Measurements from ENCODE around the gene PSMD8.
"Not testable (repeated sequence)": the region's sequence is repeated elsewhere in the genome, so short reads cannot be mapped to it uniquely, and the experiment has no call there.

PSMD8 gene

DNA sequence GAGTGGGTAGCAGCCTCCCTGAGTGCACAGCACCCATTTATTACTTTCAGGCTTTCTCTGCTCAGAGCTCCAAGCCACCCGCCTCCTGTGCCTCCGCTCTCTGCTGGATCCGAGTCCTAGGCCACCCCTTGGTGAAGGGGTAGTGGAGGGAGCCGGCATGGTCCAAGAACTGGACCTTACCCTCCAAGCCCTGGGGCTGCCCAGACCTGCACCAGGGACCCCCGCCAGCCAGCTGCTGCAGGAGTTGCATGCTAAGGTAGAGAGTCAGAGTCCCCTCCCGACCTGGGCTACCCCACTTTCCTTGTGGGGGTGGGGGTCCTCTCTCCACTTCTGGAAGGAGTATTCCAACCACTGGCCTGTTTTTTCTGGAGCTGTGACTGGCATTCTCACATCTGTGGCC lies 30.5 kb downstream of the PSMD8 start:
- DNase-seq (ENCODE audit: low read depth, low spot score): no peak
- no peak overlapping the region for H3K4me3 ChIP-seq (ENCODE audit: low read depth, low read length)
- CTCF ChIA-PET: interaction anchor here (0.6 to 6.9 kb wide), 8 partner anchors 11 to 527 kb away, joined by 3 to 112 read pairs (median 17); partner anchors contain the start of genes MRPS12 and SARS2
- POLR2A ChIA-PET: no interaction called here
- TF ChIP-seq CTCF (IDR thresholded peaks at IDR 0.05; ENCODE audit: insufficient read depth, low read length, missing control alignments): no peak

DNA sequence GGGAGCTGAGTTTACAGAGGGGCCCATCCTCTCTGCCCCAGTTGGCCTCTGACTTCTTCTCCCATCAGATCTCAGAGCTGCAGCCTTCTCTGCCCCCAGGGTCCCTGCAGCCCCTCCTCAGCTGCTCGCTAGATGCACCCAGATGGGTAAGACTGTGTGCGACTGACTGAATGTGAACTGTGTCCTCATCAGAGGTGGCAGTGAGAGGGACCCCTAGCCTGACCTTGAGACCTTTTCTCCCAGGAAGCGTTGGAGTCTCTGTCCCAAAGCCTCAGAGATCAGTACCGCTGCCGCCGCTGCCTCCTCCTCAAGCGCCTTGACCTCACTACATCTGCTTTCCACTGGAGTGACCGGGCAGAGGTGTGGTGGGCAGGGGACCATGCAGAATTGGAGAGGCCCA lies 30.9 kb downstream of the PSMD8 start:
- ChIA-PET POLR2A (no interaction called here), CTCF (interaction anchor here (0.6 to 6.9 kb wide), 5 partner anchors 11 to 526 kb away, joined by 3 to 112 read pairs (median 50); partner anchors contain the start of genes MRPS12 and SARS2)
- H3K4me3 ChIP-seq (ENCODE audit: low read depth, low read length): no peak overlapping the region
- no peak for TF ChIP-seq CTCF (IDR thresholded peaks at IDR 0.05; ENCODE audit: insufficient read depth, low read length, missing control alignments)
- DNase-seq (ENCODE audit: low read depth, low spot score): no peak

DNA sequence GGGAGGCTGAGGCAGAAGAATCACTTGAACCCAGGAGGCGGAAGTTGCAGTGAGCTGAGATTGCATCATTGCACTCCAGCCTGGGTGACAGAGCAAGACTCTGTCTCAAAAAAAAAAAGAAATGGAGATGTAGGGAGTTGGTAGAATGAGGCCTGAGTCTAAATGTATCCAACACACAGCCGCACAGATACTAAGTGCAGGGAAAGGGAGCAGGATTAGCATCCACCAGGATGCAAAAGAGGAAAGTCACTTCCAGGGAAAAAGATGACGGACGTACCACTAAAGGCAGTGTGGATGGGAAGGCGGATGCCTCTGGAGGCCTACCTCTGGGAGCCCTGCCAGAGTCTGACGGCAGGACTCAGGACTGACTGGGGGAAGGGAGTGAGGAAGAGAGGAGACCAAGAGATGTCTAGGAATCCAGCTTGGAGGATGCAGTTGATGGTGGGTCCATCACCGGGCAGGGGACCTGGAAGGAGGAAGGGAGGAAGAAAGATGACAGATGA lies 35.3 kb downstream of the PSMD8 start:
- H3K4me3 ChIP-seq (ENCODE audit: low read depth, low read length): no peak overlapping the region
- TF ChIP-seq CTCF (IDR thresholded peaks at IDR 0.05; ENCODE audit: insufficient read depth, low read length, missing control alignments): no peak
- ChIA-PET POLR2A (no interaction called here), CTCF (no interaction called here)
- DNase-seq (ENCODE audit: low read depth, low spot score): no peak

GRCh38 chr19:38410407-38410806 lies 36.0 kb downstream of the PSMD8 start:
- DNase-seq (ENCODE audit: low read depth, low spot score); H3K4me3 ChIP-seq (ENCODE audit: low read depth, low read length): not testable (repeated sequence)
- ChIA-PET CTCF (interaction anchor here (3.7 kb wide), 1 partner anchor 7 kb away, joined by 27 read pairs; the partner anchor contains the start of gene FAM98C), POLR2A (interaction anchor here (0.5 kb wide), 1 partner anchor 217 kb away, joined by 5 read pairs; no protein-coding TSS in a partner anchor)

- no peak overlapping the region for H3K4me3 ChIP-seq (ENCODE audit: low read depth, low read length)
- no peak for DNase-seq (ENCODE audit: low read depth, low spot score)
- CTCF ChIA-PET: interaction anchor here (3.7 kb wide), 1 partner anchor 8 kb away, joined by 27 read pairs; the partner anchor contains the start of gene FAM98C
- POLR2A ChIA-PET: interaction anchor here (0.5 to 1.2 kb wide), 2 partner anchors 8 to 216 kb away, joined by 5 read pairs; partner anchors contain the start of gene FAM98C
- TF ChIP-seq CTCF (IDR thresholded peaks at IDR 0.05; ENCODE audit: insufficient read depth, low read length, missing control alignments): no peak
Measured at GRCh38 chr19:38411041-38411712, 36.8 kb downstream of the PSMD8 start.

GRCh38 chr19:38411898-38412297 lies 37.5 kb downstream of the PSMD8 start:
- CTCF ChIA-PET: interaction anchor here (0.7 to 3.7 kb wide), 2 partner anchors 9 to 223 kb away, joined by 3 to 27 read pairs; partner anchors contain the start of gene FAM98C
- POLR2A ChIA-PET: interaction anchor here (1.0 to 1.2 kb wide), 2 partner anchors 9 to 207 kb away, joined by 3 to 5 read pairs; partner anchors contain the start of genes EIF3K and FAM98C
- not testable (repeated sequence) for H3K4me3 ChIP-seq (ENCODE audit: low read depth, low read length); DNase-seq (ENCODE audit: low read depth, low spot score)

- no peak for TF ChIP-seq CTCF (IDR thresholded peaks at IDR 0.05; ENCODE audit: insufficient read depth, low read length, missing control alignments)
- ChIA-PET CTCF (interaction anchor here (0.7 to 3.7 kb wide), 2 partner anchors 9 to 222 kb away, joined by 3 to 27 read pairs; partner anchors contain the start of gene FAM98C), POLR2A (interaction anchor here (1.0 kb wide), 1 partner anchor 206 kb away, joined by 3 read pairs; the partner anchor contains the start of gene EIF3K)
- H3K4me3 ChIP-seq (ENCODE audit: low read depth, low read length): no peak overlapping the region
- no peak for DNase-seq (ENCODE audit: low read depth, low spot score)
Measured at GRCh38 chr19:38412491-38412890, 38.1 kb downstream of the PSMD8 start.
